NCI-H82 treated with DMSO at 0.1 percent for 48 hours (cell line): ENCODE measurements around the gene INF2.

ENCODE experiments used
- DNase-seq: peaks from one replicate; lab custom pipeline; 2025; ENCODE audit not compliant: unreplicated experiment; lab: John Stamatoyannopoulos, UW

Gene INF2

GRCh38 chr14:104701383-104702076 is 12.1 kb downstream of the INF2 start:
- DNase-seq, result no peak

DNA sequence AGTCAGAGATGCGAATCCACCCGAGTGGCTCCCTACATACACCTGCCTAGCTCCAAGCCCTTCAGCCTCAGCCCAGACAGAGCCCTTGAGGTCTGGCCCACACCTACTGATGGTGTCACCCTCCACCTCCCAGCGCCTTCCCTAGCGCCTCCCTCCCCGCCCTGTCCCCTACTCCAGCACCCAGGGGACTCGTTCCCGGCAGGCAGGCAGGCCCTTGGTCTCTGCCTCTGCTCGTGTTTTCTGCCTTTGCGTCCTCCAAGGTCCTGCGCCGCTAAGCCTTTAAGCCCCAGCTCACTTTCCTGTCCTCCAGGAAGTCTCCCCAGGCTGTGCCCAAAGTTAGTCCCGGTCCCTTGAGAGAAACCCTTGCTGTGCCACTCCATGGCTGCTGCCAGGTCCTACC is 12.7 kb downstream of the INF2 start:
- no peak for DNase-seq

DNA sequence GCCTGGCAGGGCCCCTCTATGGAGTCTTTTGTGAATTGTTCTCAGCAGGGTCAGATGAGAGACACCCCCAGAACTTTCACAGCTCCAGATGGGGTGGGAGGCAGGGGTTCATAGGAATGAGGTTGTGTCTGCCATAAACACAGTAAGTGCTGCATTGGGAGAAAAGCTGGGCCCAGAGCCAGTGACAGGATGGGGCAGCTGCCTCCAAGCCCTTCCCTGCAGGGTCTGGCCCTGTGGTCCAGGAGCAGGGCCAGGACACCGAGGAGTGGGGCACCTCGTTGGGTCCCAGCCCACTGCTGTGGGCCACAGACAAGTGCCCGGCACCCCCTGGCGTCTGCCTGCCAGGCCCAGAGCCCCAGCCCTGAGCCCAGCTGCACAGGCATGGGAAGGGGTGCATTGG is 13.3 kb downstream of the INF2 start:
- DNase-seq, result no peak

DNA sequence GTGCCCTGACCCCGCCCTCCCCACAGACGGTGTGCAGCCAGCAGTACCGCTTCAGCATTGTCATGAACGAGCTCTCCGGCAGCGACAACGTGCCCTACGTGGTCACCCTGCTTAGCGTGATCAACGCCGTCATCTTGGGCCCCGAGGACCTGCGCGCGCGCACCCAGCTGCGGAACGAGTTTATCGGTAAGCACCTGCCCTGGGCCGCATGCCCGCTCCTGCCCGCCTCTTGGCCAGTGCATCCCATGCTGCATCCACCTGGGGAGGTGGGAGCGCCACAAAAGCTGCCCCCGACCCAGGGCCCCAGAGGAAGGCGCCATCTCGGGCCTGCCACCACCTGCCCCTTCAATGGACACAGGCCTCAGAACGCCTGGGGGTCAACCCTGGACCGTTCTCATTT is 13.9 kb downstream of the INF2 start:
- no peak for DNase-seq

- no peak for DNase-seq
Observed at GRCh38 chr14:104704252-104704651, 14.8 kb downstream of the INF2 start.

DNA sequence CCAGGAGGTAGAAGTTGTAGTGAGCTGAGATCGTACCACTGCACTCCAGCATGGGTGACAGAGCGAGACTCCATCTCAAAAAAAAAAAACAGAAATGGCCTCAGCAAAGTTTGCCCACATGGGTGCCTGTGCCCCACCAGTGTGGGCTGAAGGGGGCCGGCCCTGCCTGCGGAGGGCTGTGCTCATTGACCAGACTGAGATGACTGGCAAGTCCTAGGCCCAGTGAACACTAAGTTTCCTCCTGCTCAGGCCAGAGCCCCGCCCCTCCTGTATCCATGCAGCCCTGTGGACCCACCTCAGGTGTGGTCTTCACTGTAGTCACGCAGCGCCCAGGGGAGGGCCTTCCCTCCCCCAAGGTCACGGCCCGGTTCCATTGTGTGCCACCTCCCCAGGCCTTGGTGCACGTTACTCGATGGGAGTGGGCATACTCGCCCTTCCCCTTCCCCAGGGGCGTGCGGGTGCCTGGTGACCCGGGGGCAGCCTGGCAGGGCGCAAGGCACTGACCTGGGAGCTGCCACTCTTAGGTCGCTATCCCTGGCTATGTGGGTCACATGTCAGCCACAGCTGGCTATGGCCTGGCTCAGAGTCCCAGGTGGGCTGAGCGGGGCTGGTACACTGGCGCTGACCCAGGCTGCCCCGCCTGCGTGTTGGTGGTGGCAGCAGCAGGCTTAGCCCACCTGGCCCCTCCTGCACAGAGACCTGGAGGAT is 16.1 kb downstream of the INF2 start:
- DNase-seq, result no peak

DNA sequence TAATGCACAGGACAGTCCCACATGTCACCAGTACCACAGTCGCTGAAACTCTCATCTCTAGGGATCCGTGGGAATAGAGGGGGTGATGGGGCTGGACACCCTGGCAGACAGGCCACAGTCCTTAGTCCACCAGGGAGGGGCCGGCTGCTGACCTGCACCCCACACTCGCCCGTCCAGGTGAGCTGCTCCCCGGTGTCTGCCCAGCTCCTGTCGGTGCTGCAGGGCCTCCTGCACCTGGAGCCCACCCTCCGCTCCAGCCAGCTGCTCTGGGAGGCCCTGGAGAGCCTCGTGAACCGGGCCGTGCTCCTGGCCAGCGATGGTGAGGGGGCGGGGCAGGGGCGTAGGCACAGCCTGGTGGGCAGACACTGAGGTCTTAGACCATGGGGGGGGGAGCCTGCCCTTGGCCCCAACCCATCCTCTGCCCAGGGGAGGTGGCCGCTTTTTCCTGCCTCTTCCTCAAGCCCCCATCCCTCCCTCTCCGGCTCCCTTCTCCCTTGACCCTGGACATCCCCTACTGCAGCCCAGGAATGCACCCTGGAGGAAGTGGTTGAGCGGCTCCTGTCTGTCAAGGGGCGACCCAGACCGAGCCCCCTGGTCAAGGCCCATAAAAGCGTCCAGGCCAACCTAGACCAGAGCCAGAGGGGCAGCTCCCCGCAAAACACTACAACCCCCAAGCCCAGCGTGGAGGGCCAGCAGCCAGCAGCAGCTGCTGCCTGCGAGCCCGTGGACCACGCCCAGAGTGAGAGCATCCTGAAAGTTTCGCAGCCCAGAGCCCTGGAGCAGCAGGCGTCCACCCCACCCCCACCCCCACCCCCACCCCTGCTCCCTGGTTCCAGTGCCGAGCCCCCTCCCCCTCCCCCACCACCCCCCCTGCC is 17.6 kb downstream of the INF2 start:
- no peak for DNase-seq

DNA sequence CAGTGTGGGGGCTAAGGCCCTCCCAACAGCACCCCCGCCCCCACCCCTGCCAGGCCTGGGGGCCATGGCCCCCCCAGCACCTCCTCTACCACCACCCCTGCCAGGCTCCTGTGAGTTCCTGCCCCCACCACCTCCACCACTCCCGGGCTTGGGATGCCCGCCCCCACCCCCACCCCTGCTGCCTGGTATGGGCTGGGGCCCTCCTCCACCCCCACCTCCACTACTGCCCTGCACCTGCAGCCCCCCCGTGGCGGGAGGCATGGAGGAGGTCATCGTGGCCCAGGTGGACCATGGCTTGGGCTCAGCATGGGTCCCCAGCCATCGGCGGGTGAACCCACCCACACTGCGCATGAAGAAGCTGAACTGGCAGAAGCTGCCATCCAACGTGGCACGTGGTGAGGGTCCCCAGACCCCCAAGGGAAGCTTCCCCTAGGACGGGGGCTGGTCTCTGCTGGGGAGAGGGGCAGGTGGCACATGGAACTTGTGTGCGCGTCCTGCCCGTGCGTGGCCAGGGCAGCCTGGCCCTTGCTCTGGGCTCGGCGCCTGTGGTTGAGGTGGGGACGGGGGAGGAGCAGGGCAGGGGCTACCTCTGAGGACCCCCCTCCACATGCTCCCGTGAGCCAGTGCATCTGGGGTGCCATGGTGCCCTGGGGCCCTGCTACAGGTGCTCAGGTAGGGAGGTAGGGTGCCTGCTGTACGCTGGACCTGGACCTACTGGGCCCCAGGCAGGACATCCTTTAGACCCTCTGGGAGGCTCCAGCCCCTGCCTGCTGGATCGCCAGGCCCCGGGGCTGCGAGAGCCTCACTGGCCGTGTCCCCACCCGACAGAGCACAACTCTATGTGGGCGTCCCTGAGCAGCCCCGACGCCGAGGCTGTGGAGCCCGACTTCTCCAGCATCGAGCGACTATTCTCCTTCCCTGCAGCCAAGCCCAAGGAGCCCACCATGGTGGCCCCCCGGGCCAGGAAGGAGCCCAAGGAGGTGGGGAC is 18.5 kb downstream of the INF2 start:
- no peak for DNase-seq

DNA sequence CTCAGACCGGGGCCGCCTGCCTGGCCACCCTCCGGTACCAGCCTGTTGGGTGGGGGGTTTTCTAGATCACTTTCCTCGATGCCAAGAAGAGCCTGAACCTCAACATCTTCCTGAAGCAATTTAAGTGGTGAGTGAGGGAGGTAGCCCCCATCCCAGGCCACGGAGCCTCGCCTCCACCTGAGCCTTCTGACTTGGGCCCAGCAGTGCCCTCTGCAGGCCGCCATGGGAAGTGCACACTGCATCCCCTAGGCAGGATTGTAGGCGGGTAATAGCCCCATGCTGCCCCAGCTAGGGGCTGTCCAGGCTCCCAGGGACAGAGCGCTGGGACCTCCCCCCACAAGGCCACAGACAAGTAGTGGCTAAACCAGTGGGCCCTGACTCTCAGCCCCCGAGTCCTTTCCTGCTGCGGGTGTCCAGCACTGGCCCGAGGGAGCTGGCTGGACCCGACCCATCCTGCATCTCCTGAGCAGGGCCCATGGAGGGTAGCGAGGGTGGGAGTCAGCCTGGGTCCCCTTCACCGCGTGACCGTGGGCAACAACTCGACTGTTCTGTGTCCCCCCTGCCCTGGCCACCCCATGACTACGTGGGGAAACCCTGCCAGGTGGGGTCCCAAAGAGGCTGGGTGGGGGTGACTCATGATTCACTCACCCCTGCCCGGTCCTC is 19.3 kb downstream of the INF2 start:
- DNase-seq, result no peak

DNA sequence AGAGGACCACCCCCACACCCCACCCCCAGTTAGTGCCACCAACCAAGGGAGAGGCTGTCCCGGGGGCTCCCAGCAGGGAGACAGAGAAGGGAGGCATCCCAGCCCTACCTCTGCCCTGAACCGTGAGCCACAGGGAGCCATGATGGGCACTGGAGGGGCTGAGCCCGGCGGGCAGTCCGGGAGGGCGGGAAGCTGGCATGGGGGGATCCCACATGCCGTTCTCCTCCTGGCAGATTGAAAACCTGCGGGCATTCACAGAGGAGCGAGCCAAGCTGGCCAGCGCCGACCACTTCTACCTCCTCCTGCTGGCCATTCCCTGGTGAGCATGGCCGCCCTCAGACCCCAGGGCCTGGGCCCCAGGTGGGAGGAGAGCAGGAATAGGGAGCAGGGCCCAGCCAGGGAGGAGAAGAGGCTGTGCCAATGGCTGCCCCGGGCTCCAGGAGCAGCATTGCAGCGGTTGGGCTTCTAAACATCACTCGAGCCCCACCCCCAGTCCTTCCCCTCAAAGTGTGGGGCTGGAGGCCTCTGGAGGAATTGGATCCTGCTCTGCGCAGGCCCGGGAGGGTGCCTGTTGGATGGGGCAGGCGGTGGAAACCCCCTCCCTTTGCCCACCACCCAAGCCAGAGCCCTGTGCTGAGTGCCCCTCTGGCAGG is 20.1 kb downstream of the INF2 start:
- DNase-seq, result no peak

- no peak for DNase-seq
Observed at GRCh38 chr14:104710071-104710735, 20.8 kb downstream of the INF2 start.

DNA sequence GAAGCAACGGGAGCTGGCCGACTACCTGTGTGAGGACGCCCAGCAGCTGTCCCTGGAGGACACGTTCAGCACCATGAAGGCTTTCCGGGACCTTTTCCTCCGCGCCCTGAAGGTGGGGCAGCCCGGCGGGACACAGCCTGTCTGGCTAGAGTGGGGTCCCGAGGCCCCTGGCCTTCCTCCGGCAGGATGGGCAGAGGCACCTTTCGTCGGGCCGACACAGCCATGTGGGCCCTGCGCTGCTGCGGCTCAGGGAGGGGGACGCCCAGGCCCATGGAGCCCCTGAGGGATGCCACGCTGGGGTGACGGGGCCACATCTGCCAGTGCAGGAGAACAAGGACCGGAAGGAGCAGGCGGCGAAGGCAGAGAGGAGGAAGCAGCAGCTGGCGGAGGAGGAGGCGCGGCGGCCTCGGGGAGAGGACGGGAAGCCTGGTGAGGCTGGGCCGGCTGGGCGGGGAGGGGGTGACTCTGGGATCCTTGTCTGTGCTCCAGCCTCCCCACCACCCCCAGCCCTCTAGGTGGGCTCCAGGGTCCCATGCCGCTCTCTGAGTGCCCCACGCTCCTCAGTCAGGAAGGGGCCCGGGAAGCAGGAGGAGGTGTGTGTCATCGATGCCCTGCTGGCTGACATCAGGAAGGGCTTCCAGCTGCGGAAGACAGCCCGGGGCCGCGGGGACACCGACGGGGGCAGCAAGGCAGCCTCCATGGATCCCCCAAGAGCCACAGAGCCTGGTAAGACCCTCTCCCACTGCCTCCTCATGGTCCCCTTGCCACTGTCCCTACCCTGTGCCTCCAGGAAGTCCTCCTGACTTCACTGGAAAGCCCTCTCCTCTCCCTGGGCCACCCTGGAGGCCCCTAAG is 23.7 kb downstream of the INF2 start:
- DNase-seq, result no peak

DNA sequence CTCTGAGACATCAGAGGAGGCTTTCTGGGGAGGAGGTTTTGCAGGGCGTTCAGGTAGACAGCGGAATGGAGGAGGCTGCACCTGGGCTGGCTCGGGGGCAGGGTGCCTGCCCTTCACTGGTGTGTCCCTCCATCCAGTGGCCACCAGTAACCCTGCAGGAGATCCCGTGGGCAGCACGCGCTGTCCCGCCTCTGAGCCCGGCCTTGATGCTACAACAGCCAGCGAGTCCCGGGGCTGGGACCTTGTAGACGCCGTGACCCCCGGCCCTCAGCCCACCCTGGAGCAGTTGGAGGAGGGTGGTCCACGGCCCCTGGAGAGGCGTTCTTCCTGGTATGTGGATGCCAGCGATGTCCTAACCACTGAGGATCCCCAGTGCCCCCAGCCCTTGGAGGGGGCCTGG is 24.6 kb downstream of the INF2 start:
- no peak for DNase-seq

DNA sequence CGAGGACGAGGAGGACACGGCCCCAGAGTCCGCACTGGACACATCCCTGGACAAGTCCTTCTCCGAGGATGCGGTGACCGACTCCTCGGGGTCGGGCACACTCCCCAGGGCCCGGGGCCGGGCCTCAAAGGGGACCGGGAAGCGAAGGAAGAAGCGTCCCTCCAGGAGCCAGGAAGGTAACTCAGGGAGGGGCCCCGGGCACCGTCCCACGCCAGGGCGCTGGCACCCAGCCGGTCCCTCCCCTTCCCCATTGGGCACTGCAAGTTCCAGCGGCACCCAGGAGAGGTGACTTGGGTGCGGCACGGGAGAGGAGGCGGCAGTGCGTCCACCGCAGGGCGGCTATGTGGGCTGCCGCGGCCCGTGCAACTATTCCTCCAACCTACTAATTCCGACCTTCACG is 25.3 kb downstream of the INF2 start:
- DNase-seq, result no peak

- no peak for DNase-seq
Observed at GRCh38 chr14:104715416-104715815, 26.0 kb downstream of the INF2 start.

GRCh38 chr14:104715871-104716270 is 26.5 kb downstream of the INF2 start:
- no peak for DNase-seq

- no peak for DNase-seq
Observed at GRCh38 chr14:104717137-104717536, 27.7 kb downstream of the INF2 start.

DNA sequence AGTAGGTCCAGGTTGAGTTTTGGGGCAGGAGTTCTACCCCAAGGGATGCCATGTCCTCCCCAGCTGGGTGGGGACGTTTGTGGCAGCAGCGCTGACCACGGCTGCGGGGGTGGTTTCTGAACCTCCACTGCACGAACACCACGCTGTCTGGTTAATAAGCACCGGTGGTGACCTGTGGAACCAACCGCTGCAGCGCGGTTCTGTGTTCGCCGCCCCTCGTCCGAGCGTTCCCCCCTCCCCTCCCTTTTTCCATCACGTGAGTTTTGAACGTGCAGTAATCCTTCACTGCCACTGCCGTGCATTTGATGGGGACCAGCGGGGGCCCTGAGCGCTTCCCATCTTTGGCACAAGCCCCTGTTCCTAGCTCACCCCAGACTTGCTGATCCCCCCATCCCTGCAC is 28.2 kb downstream of the INF2 start:
- DNase-seq, result no peak
